ENCODE results near the gene GPR108. TPM values are rescaled to one million over a fixed set of nuclear protein-coding genes. Genes with fewer than 3 reads are reported as not detected.
A peak's percentile ranks its signal among the peaks of the same experiment; 100 is the strongest.

The GPR108 gene
- total and polyA plus RNA-seq, 2 of the 13 experiments (the other 11 are each of a cell fraction or from before 2014, with no cell fraction given), result 36.4 to 63.0 TPM

- TF ChIP-seq RBM22 (optimal IDR thresholded peaks at IDR 0.05; ENCODE audit: low read length) (peak; percentile 80), ISX (CRISPR knock-in tag; conservative IDR thresholded peaks at IDR 0.05) (no peak), ZNF691 (CRISPR knock-in tag; IDR thresholded peaks at IDR 0.05; ENCODE audit: borderline replicate concordance, low read depth) (no peak), RBFOX2 (IDR thresholded peaks at IDR 0.05; ENCODE audit: low read depth, low read length) (peak; percentile 51), NAIF1 (CRISPR knock-in tag; IDR thresholded peaks at IDR 0.05; ENCODE audit: borderline replicate concordance) (no peak), ZNF280B (CRISPR knock-in tag; IDR thresholded peaks at IDR 0.05; ENCODE audit: borderline replicate concordance) (no peak), SP4 (CRISPR knock-in tag; IDR thresholded peaks at IDR 0.05) (0 out of 2 replicates have a peak, but pooled peaks have one; percentile 16), ZBTB39 (CRISPR knock-in tag; IDR thresholded peaks at IDR 0.05) (no peak), CTCF (CRISPR knock-in tag; IDR thresholded peaks at IDR 0.05) (peak; percentile 30), ZNF790 (CRISPR knock-in tag; IDR thresholded peaks at IDR 0.05; ENCODE audit: borderline replicate concordance) (no peak), ZBTB38 (CRISPR knock-in tag; IDR thresholded peaks at IDR 0.05) (peak; percentile 27; the same call in 1 of the 2 replicates), AGO2 (optimal IDR thresholded peaks at IDR 0.05; ENCODE audit: low read depth, low read length) (peak; percentile 80), ZNF44 (CRISPR knock-in tag; IDR thresholded peaks at IDR 0.05) (no peak), EED (CRISPR knock-in tag; IDR thresholded peaks at IDR 0.05) (no peak), KDM5B (CRISPR knock-in tag; IDR thresholded peaks at IDR 0.05; ENCODE audit: borderline replicate concordance) (0 out of 2 replicates have a peak, but pooled peaks have one; percentile 31), NFYB (CRISPR knock-in tag; IDR thresholded peaks at IDR 0.05) (no peak), HNF4G (IDR thresholded peaks at IDR 0.05; ENCODE audit: borderline replicate concordance, low read depth, low read length) (no peak), HNF4G (CRISPR knock-in tag; IDR thresholded peaks at IDR 0.05; ENCODE audit: borderline replicate concordance, low read depth) (no peak)
- TF ChIP-seq, protein P1, sequence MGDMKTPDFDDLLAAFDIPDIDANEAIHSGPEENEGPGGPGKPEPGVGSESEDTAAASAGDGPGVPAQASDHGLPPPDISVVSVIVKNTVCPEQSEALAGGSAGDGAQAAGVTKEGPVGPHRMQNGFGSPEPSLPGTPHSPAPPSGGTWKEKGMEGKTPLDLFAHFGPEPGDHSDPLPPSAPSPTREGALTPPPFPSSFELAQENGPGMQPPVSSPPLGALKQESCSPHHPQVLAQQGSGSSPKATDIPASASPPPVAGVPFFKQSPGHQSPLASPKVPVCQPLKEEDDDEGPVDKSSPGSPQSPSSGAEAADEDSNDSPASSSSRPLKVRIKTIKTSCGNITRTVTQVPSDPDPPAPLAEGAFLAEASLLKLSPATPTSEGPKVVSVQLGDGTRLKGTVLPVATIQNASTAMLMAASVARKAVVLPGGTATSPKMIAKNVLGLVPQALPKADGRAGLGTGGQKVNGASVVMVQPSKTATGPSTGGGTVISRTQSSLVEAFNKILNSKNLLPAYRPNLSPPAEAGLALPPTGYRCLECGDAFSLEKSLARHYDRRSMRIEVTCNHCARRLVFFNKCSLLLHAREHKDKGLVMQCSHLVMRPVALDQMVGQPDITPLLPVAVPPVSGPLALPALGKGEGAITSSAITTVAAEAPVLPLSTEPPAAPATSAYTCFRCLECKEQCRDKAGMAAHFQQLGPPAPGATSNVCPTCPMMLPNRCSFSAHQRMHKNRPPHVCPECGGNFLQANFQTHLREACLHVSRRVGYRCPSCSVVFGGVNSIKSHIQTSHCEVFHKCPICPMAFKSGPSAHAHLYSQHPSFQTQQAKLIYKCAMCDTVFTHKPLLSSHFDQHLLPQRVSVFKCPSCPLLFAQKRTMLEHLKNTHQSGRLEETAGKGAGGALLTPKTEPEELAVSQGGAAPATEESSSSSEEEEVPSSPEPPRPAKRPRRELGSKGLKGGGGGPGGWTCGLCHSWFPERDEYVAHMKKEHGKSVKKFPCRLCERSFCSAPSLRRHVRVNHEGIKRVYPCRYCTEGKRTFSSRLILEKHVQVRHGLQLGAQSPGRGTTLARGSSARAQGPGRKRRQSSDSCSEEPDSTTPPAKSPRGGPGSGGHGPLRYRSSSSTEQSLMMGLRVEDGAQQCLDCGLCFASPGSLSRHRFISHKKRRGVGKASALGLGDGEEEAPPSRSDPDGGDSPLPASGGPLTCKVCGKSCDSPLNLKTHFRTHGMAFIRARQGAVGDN (CRISPR knock-in tag; IDR thresholded peaks at IDR 0.05), result peak; percentile 18; the same call in 1 of the 2 replicates
These were observed 20.3 kb downstream of the GPR108 start (continued) for GRCh38 chr19:6717036-6717435.
